NCI-H748 (cell line): ENCODE data around the gene ANKS1B.

Experiments
- DNase-seq: peaks from one replicate; lab custom pipeline; 2025; ENCODE audit not compliant: unreplicated experiment; lab: John Stamatoyannopoulos, UW

The ANKS1B gene

DNA sequence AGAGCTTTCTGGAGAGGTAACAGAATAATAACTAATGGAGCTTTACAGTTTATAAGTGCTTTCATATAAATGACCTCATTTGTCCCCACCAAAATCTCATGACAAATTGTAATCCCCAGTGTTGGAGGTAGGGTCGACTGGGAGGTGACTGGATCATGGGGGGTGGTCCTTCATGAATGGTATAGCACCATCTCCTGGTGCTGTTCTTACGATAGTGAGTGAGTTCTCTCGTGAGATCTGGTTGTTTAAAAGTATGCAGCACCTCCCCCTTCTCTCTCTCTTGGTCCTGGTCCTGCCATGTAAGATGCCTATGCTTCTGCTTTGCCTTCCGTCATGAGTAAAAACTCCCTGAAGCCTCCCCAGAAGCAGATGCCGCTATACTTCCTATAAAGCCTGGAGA is 760.5 kb downstream of the ANKS1B start:
- DNase-seq, result no peak

GRCh38 chr12:99223579-99223978 is 761.2 kb downstream of the ANKS1B start:
- DNase-seq, result no peak

DNA sequence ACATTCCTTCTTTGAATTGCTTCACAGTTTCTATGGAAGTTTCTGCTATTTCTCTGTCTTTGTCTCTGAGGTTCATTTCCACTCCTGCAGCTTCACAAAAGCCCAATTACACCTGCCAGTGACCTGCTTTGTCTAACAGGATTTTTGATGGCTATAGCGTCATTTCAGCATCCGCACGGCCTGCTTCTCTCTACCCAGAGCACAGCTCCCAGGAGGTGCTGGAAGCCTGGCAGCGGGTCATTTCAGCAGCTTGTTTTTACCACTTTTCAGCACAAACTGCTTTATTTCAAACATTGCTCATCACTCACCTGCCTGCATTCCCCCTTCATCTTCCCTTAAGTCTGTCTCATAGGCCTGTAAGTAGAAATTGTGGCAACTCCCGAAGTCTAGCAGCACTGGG is 771.7 kb downstream of the ANKS1B start:
- no peak for DNase-seq

GRCh38 chr12:99212275-99212674 is 772.5 kb downstream of the ANKS1B start:
- DNase-seq, result no peak

GRCh38 chr12:99205111-99205510 is 779.6 kb downstream of the ANKS1B start:
- no peak for DNase-seq

DNA sequence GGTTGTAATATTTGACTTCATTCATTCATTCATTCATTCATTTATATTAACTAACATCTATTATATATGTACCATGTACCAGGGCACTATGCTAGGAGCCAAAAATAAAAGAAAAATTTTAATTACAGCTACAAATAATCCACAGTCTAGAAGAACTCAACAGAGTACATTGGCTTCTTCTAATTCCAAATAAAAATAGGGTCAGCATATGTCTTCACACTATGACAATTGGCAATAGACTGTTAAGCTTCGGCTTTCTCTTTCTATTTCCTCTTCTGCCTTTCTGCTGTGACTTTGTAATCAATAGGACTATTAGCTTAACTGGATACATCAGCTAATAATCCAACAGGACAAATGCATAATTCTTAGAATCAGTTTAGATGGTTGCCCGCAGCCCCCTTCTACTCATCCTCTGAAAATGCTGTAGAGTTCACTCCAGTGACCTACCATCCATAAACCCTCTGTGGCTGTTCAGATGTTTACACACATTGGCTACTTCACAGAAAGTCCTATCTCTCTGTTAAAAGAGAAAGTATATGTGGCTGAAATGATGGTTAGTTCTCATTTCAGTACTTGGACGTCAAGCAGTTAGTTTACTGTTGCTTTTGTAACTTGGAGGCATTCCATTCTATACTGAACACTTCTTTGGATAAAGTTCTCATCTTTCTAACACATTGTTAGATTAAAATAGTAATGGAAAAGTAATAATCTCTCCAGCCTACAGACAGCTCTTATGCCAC is 782.7 kb downstream of the ANKS1B start:
- no peak for DNase-seq

DNA sequence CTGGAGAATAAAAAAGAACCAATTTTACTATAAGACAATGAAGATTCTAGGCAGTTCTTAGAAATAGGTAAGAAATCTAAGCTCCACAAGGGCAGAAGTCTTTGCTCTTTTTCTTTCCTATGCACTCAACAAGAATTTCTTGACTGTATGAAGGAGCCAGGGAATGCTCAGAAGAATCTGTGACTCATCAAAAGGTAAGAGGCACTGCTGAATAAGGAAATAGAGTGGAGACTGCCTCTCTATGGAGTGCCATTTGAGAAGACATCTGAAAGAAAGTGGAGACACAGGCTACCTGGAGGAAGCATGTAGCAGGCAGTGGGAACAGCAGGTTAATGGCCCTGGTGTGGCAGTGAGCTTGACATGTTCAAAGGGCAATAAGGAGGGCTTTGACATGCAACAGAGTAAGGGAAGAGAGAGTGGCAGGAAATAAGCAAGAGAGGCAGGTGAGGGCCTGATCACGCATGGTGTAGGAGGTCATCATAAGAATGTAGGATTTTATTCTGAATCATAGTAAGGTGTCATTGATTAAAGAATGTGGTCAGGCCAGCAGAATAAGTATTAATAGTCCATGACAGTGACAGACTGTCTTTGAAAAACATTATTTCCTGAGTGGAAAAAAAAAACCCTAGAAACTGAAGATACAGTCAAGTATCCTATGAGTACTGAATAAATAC is 783.9 kb downstream of the ANKS1B start:
- DNase-seq, result no peak

GRCh38 chr12:99195474-99195873 is 789.3 kb downstream of the ANKS1B start:
- DNase-seq, result no peak

GRCh38 chr12:99192489-99192888 is 792.2 kb downstream of the ANKS1B start:
- no peak for DNase-seq

DNA sequence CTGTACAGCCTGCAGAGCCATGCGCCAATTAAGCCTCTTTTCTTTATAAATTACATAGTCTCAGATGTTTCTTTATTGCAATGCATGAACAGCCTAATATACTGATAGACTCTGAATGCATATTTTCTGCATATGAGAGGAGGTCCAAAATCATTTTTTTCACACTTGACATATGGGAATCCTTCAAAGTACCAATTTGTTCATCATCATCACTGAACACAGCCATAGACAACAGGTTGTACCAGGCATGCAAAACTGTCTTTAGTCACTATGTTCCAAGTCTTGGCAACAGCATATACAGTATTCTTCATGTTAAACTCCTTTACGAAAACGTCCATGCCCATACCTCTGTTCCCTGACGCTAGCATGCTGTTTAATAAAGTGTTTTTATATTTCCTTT is 807.9 kb downstream of the ANKS1B start:
- no peak for DNase-seq

DNA sequence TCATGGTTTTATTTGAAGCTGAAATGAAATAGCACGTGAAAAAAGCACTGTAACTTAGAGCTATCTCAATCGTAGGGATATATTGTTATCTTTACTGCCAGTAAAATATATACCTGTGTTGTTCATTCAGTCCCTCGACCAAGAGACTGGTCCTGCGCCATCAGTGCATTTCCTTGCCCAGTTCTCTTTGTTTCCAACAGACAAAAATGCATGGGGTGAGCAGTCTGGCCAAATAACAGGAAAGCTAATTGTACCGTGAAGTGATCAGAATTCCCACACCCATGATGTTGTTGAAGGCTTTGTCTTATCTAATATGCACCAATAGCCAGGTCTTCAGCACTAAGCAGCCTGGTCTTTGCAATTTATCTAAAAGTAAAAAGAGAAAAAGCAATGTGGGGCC is 814.3 kb downstream of the ANKS1B start:
- DNase-seq, result no peak

- no peak for DNase-seq
Observed at GRCh38 chr12:99170037-99170436, 814.7 kb downstream of the ANKS1B start.

DNA sequence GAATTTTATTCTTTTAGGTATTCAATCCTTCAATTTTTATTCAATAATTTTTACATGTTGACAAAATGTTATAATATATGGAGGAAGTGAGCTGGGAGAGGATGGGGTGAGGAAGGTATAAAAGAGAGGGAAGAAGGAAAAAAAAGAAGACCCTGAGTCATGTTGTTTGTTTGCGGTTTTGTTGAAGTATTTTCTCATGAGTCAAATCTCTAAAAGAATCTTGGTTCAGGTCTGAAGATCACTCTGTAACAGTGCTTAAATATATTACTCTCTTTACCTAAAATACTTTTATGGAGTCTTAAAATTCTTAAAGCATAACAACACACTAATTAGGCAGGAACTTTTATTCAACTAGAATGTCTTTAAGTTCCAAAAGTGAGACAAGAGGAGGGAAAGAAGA is 826.8 kb downstream of the ANKS1B start:
- no peak for DNase-seq

DNA sequence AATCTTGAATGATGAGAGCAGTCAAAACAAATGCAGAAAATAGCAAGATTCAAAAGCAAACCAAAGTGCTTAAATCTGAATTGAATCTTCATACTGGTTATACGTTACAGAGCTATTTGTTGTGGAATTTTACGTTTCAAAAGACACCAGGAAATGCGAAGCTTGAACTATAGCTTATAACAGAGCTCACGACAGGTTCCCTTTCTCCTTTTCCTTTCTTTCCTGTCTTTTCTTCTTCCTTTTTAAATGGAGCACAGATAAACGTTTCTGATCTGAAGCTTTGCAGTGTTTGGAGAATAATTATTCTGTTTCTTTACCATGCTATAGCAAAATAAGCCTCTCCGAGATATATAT is 829.8 kb downstream of the ANKS1B start:
- DNase-seq, result no peak

DNA sequence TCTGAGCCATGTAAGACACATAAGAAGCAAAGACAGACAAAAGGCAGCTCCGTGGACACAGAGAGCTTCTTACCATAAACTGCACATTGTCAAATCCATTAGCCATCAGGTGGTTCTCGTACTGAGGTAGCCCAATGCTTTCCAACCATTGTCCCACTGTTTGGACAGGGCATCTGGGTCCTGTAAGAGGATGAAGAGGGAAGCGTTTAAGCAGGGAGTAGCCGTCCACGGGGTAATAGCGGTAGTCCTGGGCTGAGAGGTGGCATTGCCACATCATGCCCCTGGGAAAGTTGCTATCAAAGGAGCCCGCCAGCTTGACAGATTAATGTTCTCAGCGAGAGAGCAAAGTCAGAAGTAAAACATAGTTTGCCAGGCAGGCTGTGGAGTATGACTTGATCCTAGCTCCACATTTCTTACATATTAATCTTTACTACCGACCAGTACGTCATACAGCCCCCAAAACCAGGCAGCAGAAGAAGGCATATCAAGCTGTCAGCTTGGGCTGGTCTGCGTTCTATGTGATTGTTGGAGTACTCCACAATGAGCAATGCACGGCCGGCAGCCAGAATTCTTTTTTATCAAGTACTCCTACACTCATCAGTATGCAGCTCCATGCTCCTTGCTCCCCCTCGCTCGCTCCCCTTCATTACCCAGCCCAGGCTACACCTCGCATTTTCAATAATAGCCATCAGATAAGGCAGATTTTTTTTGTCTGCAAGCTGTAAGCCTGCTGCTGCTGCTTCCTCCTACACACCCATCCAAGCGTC is 830.3 kb downstream of the ANKS1B start:
- peak; percentile 24 for DNase-seq

DNA sequence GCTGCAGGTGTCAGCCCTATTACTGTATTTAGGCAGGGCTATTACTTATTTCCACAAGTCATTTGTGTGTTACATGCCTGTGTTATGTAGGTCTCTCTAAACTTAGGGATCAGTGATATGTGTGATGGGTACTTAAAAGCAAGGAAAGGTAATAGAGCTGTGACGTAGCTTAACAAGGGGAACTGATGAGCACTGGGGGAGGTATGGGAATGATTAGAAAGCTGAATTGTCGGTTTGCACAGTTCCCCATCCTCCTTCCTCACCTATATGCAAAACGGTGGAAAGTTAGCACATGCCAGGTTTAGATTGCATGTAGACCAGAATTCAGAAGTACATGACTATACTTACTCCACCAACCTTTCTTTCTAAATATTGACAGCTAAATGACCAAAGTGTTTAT is 831.4 kb downstream of the ANKS1B start:
- no peak for DNase-seq

DNA sequence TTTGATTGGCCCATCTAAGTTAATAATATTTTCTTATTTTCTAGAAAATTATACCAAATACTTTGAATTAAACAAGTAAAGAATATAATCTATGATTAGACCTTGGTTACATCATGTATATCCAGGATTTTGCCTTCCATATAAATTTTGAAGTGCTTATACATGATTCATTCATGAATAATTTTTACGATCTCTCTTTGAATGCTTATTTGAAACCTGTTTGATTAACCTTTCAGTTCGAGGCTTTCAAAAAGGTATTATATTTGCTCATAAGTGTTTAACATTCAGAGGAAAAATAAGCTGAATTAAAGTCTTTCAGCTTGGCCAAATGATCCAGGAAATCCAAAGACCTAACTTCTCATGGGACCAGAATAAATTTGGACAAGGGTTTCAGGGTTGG is 832.4 kb downstream of the ANKS1B start:
- DNase-seq, result no peak

- DNase-seq, result peak; percentile 45
Observed at GRCh38 chr12:99151744-99152143, 833.0 kb downstream of the ANKS1B start.

- DNase-seq, result no peak
Observed at GRCh38 chr12:99147130-99147529, 837.6 kb downstream of the ANKS1B start.

- no peak for DNase-seq
Observed at GRCh38 chr12:99146730-99147129, 838.0 kb downstream of the ANKS1B start.

- DNase-seq, result no peak
Observed at GRCh38 chr12:99146185-99146584, 838.6 kb downstream of the ANKS1B start.

- DNase-seq, result peak; percentile 42
Observed at GRCh38 chr12:99142651-99143050, 842.1 kb downstream of the ANKS1B start.
